Measurements from ENCODE around the gene COBL. TPM values are rescaled to one million over a fixed set of nuclear protein-coding genes. Genes with fewer than 3 reads are reported as not detected.
"Not testable (repeated sequence)": the region's sequence is repeated elsewhere in the genome, so short reads cannot be mapped to it uniquely, and the experiment has no call there.

The COBL gene
- total RNA-seq, 4 donors from 2014 or later, result 5.9 to 21.3 (median 7.8) TPM

GRCh38 chr7:51213618-51214017 lies 103.0 kb downstream of the COBL start:
- H3K4me1 ChIP-seq, result no peaks in the 10 kb centered on the region
- WGBS, 2 donors, result 90 to 97% methylated on average over 5 to 9 of the region's 9 CpGs
- no peak for DNase-seq

GRCh38 chr7:51210766-51211165 lies 105.8 kb downstream of the COBL start:
- 60 to 74% methylated on average over 2 to 3 of the region's 3 CpGs for WGBS, 2 donors
- no peaks in the 10 kb centered on the region for H3K27me3 ChIP-seq
- no peak overlapping the region for H3K27ac ChIP-seq
- H3K4me3 ChIP-seq, result no peak overlapping the region
- DNase-seq, result no peak
- no peaks in the 10 kb centered on the region for H3K4me1 ChIP-seq
- H3K36me3 ChIP-seq, result no peaks in the 10 kb centered on the region
- TF ChIP-seq CTCF (IDR thresholded peaks at IDR 0.05) (no peak), POLR2A (IDR thresholded peaks at IDR 0.05) (no peak)
- intact Hi-C loops (cut with DNase I), result no loop called here
- H3K9me3 ChIP-seq, result no peaks in the 10 kb centered on the region

More at GRCh38 chr7:51213618-51214017, 103.0 kb downstream of the COBL start:
- no peaks in the 10 kb centered on the region for H3K36me3 ChIP-seq
- TF ChIP-seq POLR2A (IDR thresholded peaks at IDR 0.05) (no peak), CTCF (IDR thresholded peaks at IDR 0.05) (no peak)
- no peak overlapping the region for H3K4me3 ChIP-seq
- intact Hi-C loops (cut with DNase I), result no loop called here
- no peaks in the 10 kb centered on the region for H3K27me3 ChIP-seq
- H3K27ac ChIP-seq, result no peak overlapping the region
- H3K9me3 ChIP-seq, result no peaks in the 10 kb centered on the region

- WGBS, 2 donors, result 81 to 83% methylated on average over 2 to 6 of the region's 6 CpGs
- Histone ChIP-seq H3K27ac (no peak overlapping the region), H3K4me1 (no peaks in the 10 kb centered on the region), H3K36me3 (no peaks in the 10 kb centered on the region), H3K27me3 (no peaks in the 10 kb centered on the region), H3K9me3 (no peaks in the 10 kb centered on the region), H3K4me3 (no peak overlapping the region)
- no peak for TF ChIP-seq CTCF (IDR thresholded peaks at IDR 0.05)
- no peak for TF ChIP-seq POLR2A (IDR thresholded peaks at IDR 0.05)
- intact Hi-C loops (cut with DNase I), result no loop called here
- DNase-seq, result no peak
Measured at GRCh38 chr7:51209426-51209825, 107.2 kb downstream of the COBL start.

GRCh38 chr7:51208125-51208524 lies 108.5 kb downstream of the COBL start:
- DNase-seq; H3K4me3 ChIP-seq; H3K36me3 ChIP-seq; H3K27ac ChIP-seq; H3K4me1 ChIP-seq; H3K27me3 ChIP-seq; intact Hi-C loops (cut with DNase I); H3K9me3 ChIP-seq: not testable (repeated sequence)
- no CpG with 5 or more reads among the region's 30 CpGs for WGBS, 2 donors

GRCh38 chr7:51198654-51199053 lies 118.0 kb downstream of the COBL start:
- DNase-seq, result no peak
- H3K4me3 ChIP-seq, result no peak overlapping the region
- no peaks in the 10 kb centered on the region for H3K4me1 ChIP-seq
- no peak overlapping the region for H3K27ac ChIP-seq
- no peaks in the 10 kb centered on the region for H3K27me3 ChIP-seq
- intact Hi-C loops (cut with DNase I), result no loop called here
- WGBS, 2 donors, result 55 to 69% methylated on average over 1 of the region's 1 CpG
- no peak for TF ChIP-seq CTCF (IDR thresholded peaks at IDR 0.05)
- no peak for TF ChIP-seq POLR2A (IDR thresholded peaks at IDR 0.05)
- H3K36me3 ChIP-seq, result no peaks in the 10 kb centered on the region
- no peaks in the 10 kb centered on the region for H3K9me3 ChIP-seq

- H3K4me1 ChIP-seq, result no peaks in the 10 kb centered on the region
- TF ChIP-seq CTCF (IDR thresholded peaks at IDR 0.05), result no peak
- no peak for TF ChIP-seq POLR2A (IDR thresholded peaks at IDR 0.05)
- H3K4me3 ChIP-seq, result no peak overlapping the region
- intact Hi-C loops (cut with DNase I), result no loop called here
- no peak overlapping the region for H3K27ac ChIP-seq
- H3K9me3 ChIP-seq, result no peaks in the 10 kb centered on the region
- 76 to 84% methylated on average over 5 of the region's 5 CpGs for WGBS, 2 donors
- no peaks in the 10 kb centered on the region for H3K36me3 ChIP-seq
- DNase-seq, result no peak
- no peaks in the 10 kb centered on the region for H3K27me3 ChIP-seq
Measured at GRCh38 chr7:51190969-51191368, 125.6 kb downstream of the COBL start.
